ENCODE data around the gene OR7G1.

DNA sequence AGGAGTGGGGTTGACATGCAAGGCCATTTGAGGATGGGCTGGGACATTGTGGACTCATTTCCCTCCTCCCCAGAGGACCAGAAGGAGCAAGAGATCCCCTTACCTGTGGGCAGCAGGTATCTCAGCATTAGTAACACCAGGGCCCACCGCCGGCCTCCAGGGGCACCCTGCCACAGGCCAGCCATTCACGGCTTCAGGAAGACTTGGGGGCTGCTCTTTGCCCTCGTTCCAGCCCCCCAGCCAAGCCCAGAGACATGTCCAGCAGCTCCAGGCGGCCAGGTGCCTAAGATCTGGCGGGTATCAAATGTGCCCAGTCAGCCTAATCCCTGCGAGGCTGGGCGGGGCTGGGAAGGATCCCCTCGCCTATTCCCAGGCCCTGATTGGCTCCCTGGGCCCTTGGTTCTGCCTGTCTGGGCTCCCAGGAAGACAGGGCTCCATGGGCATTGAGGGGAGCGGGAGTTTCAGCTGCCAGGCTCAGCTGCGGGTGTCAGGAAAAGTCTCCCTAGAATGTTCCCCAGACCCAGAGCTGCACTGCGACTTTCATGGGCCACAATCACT is 50.0 kb downstream of the OR7G1 start:
- TF ChIP-seq, protein P1, sequence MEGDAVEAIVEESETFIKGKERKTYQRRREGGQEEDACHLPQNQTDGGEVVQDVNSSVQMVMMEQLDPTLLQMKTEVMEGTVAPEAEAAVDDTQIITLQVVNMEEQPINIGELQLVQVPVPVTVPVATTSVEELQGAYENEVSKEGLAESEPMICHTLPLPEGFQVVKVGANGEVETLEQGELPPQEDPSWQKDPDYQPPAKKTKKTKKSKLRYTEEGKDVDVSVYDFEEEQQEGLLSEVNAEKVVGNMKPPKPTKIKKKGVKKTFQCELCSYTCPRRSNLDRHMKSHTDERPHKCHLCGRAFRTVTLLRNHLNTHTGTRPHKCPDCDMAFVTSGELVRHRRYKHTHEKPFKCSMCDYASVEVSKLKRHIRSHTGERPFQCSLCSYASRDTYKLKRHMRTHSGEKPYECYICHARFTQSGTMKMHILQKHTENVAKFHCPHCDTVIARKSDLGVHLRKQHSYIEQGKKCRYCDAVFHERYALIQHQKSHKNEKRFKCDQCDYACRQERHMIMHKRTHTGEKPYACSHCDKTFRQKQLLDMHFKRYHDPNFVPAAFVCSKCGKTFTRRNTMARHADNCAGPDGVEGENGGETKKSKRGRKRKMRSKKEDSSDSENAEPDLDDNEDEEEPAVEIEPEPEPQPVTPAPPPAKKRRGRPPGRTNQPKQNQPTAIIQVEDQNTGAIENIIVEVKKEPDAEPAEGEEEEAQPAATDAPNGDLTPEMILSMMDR (conservative IDR thresholded peaks at IDR 0.05; ENCODE audit: low read depth, low read length): no peak
- no peak for TF ChIP-seq EZH2 (IDR thresholded peaks at IDR 0.05; ENCODE audit: borderline replicate concordance, low read depth, low read length, poor library complexity, severe bottlenecking)
